Stimulated activated CD4-positive, alpha-beta T cell treated with anti-CD3 and anti-CD28 coated beads, Interleukin-1b, Interleukin-23, amount 100 ng/mL, for 4 hours (primary cell): ENCODE results near the gene CEP68.
"Not testable (repeated sequence)": the region's sequence is repeated elsewhere in the genome, so short reads cannot be mapped to it uniquely, and the experiment has no call there.

Source experiments
- DNase-seq, 2 donors: peaks; one replicate each; pipeline ENCODE4 v3.0.0-alpha.2; 2020; ENCODE audit warnings: low read depth in 2 of 2

Gene CEP68

DNA sequence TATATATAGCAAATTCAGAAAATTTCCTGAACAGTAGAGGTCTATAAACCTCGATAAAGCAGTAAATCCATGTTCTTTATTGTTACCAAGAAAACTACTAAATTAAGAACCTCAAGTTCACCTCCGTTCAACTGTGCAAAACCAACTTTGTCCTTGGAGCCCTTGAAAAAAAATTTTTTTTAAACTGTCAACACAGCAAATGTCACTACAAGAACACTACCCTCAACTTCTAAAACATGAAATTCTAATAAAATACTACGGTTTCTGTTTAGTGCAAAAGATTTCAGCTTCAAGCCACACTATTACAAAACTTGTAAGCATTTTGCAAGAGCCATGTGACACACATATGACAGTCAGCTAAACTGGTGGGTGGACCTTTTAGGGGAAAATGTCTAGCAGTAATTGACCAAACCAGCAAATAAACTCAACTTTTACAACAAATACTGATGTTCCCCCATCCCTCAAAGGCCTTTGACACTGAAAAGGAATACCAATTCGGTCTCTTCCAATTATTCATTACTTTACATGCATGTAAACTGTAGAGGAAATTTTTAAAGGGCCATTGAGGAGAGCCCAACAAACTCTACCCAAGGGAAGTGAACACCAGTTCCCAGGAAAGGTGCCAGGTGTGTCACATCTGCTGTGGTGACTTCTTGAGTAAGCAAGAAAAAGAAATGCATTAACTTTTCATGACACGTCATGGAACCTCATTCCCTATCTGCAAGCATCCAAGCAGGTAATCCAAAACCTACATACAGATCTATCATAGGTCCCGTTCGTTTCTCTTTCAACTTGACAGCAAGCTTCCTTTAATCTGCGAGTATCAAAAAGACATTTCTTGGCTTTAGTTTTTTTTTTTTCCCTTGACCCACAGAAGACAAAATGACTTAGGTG is 72.3 kb downstream of the CEP68 start:
- no peak for DNase-seq

DNA sequence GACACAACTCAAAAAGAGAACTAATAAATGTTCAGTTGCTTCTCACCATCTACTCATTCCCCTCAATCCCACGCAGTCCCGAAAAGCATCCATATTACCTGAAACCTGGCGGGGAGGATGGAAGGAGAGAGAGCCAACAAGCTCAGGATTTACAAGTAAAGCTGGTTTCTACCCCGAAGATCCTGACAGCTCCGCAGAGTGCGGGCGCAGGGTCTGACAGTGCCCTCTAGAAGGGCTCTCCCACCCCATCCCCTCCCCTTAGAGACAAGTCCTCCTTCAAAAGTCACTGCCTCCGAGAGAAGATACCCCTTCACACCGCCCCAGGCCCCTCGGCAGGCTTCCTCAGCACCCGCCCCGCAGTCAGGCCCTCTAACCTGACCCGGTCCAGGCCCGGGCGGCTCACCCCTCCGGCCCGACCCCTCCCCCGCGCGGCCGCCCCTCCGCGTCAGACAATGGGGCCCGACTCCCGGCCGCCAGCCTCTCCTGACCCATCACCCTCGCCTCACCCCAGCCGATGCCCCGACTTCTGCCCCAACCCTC is 73.1 kb downstream of the CEP68 start:
- peak; percentile 12 to 21 for DNase-seq

DNA sequence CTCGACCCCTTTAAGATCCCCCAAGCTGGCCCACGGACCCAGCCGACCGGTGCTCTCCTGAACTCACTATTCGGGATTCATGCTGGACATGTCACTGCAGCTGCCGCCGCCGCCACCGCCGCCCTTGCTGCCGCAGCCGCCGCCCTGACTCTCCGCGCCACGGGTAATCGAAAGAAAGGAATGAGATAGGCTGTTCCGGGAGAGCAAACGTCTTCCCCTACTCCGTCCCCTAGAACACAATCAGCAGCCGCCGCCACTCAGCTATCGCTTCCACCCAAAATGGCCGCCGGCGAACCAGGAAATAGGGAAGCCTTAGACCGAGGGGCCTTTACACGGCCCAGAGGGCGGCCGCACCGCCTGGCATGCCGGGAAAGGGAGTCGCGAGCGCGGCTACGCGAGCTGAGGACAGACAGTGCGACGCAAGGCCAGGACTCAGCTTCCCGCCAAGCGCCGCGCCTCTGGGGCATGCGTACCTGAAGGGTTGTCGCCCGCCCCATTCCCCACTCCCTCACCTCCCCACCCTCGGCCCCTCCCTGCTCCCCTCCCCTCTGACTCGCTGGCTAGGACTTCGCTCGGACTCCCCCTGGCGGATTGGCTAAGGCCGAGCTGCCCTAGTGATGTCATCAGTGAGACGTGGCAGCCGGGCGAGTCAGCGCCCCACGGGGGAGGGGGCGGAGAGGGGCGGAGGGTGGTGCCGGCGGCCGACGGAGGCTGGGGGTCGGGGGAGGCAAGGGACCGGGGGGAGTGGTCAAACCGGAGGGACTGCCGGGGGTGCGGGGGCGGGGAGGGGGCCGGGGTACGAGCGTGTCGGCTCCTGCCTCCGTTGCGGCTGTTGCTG is 73.8 kb downstream of the CEP68 start, which contains the start of gene RAB1A:
Gene RAB1A, minus strand, starts transcription at position 281 of the 838 bp plus-strand sequence. Its CDS starts 191 bp downstream, at position 90.
- DNase-seq: peak; percentile 98

DNA sequence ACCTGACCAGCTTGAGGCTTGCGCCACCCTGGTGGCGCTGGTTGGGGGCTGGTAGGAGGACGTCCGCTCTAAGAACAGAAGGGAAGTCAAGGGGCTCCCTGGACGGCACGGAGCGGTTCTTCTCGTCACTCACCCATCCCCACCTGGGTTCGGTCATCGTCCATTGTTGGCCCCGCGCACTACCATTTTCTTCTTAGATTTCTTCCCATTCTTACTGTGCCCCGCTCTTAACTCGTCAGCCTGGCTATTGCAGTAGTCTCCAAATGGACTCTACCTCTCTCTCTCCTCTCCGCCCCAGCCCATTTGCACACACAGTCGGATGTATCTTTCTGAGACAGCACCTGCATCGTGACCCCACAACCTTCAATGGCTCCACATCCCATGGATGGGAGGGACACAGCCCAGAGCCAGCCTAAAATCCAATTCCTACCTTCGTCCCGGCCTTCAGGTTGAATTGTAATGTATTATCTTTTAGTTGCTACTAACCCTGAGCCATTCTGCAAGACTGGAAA is 74.5 kb downstream of the CEP68 start:
- no peak for DNase-seq

GRCh38 chr2:65132930-65133329 is 76.7 kb downstream of the CEP68 start:
- not testable (repeated sequence) for DNase-seq

DNA sequence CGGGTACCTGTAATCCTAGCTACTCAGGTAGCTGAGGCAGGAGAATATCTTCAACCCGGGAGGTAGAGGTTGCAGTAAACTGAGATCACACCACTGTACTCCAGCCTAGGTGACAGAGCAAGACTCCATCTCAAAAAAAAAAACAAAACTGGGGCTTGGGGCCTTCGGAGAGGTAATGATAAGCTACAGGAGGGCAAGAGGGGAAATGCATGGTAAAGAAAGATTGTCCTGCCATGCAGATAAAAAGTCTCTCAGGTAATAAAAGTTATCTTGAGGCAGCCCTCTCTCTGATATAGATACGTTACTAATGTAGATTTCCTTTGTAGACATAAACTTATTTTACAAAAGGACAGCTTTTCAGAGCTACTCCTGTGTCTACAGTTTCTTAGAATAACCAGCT is 77.4 kb downstream of the CEP68 start:
- no peak for DNase-seq

GRCh38 chr2:65134158-65134557 is 77.9 kb downstream of the CEP68 start:
- DNase-seq: no peak

DNA sequence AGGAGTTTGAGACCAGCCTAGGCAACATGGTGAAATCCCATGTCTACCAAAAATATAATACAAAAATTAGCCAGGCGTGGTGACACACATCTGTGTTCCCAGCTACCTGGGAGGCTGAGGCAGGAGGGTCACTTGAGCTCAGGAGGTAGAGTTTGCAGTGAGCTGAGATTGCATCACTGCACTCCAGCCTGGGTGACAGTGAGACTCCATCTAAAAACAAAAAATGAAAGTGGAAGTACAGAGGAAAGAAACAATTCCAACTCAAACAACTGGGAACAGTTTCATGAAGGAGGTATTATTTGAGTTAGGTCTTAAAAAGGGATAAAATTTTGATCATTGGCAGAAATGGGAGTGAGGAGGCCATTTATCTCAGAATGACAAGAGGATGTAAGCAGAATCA is 80.0 kb downstream of the CEP68 start:
- no peak for DNase-seq
